Erythroblast (primary cell): ENCODE measurements around the gene GABARAPL1.
"Not testable (repeated sequence)": the region's sequence is repeated elsewhere in the genome, so short reads cannot be mapped to it uniquely, and the experiment has no call there.

ENCODE experiments used
- DNase-seq, 2 experiments: peaks; one replicate each; lab custom pipeline; 2025; lab: John Stamatoyannopoulos, UW
- GATA1 ChIP-seq: IDR thresholded peaks from 2 replicates; pipeline ENCODE4 v1.6.1; 2011; ENCODE audit warnings: low read depth, mild to moderate bottlenecking, control low read depth, low read length, moderate library complexity
- POLR2A ChIP-seq: IDR thresholded peaks from 2 replicates; pipeline ENCODE4 v1.6.1; 2011; ENCODE audit warnings: mild to moderate bottlenecking, low read length

GABARAPL1 gene

DNA sequence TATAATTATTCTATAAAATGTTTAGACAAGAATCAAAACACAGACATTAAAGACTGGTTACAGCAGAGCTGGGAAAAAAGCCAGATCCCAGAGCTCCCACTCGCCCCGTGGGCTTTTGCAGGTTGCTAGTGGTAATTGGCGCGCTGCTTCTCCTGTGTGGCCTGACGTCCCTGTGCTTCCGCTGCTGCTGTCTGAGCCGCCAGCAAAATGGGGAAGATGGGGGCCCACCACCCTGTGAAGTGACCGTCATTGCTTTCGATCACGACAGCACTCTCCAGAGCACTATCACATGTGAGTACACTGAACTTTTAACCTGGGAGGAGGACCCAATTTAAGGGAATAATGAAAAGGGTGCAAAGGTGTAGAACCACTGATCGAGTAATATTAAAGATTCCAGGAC, 26.4 kb upstream of the GABARAPL1 start:
- no peak for DNase-seq
- TF ChIP-seq POLR2A (no peak), GATA1 (no peak)

DNA sequence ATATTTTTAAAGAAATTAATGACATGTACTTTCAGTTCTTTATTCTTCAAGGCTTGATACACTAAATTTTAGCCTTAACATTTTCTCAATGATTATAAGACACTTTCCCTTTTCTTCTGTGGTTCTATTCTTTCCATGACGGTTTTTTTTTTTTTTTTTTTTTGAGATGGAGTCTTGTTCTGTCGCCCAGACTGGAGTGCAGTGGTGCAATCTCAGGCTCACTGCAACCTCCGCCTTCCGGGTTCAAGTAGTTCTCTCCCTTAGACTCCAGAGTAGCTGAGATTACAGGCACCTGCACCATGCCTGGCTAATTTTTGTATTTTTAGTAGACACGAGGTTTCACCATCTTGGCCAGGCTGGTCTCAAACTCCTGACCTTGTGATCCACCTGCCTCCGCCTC, 25.7 kb upstream of the GABARAPL1 start:
- not testable (repeated sequence) for DNase-seq

DNA sequence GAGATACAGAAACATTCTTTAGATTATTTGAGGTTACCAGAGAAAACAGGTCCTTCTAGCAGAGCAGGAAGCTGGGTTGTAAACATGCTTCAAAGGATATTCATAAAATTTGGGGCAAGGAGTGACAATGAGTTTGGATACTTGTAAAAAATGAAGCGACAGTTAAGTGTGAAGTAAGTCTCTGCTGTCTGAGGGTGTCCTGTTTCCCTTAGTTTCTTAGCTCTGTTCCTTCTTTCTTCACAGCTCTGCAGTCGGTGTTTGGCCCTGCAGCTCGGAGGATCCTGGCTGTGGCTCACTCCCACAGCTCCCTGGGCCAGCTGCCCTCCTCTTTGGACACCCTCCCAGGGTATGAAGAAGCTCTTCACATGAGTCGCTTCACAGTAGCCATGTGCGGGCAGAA, 23.0 kb upstream of the GABARAPL1 start:
- no peak for DNase-seq
- TF ChIP-seq POLR2A: no peak
- no peak for TF ChIP-seq GATA1

DNA sequence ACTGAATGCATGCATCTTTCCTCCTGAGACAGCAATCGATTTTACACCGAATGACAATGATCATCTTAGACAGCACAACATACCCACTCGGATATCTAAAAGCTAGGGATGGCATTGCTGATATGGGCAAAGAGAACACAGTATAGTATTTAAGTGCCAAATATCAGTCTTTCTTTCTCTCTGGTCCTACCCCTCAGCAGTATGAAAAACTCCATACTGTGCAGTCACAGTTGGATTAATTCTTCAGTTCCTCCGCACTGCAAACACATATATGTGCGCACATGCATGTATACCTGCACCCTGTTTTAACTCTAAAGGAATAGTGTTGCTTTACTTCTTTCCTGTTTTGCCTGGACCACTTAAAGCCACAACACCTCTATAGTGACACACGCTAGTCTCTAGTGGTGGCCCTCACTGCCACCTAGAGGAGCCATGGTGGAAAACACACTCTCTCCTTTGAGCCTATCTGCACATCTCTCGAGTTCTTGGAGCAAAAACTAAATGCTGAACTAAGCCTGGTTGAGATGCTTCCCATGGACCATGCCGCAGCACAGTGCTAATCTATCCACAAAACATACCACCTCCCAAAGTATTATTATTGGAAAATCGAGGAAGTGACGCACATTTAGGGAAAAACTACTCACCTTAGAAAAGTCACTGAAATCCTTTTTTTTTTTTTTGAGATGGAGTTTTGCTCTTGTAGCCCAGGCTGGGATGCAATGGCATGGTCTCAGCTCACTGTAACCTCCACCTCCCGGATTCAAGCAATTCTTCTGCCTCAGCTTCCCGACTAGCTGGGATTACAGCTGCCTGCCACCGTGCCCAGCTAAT, 21.9 kb upstream of the GABARAPL1 start:
- DNase-seq: peak; percentile 47 to 64

DNA sequence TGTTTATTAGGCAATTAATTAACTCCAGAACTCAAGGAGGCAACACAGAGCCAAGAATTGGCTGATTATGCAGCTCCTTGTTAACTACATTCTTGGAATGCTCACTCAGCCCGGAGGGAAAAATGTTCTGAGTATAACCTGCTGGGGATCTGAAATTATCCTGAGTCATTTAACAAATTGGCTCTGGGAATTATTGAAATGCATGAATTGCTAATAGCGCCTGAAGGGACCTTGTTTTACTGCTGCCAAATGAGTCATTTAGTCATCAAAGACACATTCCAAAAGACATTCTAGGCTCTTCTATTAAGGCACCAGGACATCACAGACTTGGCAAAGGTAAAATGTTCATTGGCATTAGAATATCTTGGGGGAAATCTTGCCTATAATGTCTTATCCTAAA, 20.8 kb upstream of the GABARAPL1 start:
- TF ChIP-seq POLR2A (no peak), GATA1 (no peak)
- DNase-seq: no peak

More for the DNA sequence above, 21.9 kb upstream of the GABARAPL1 start:
- TF ChIP-seq POLR2A (no peak), GATA1 (no peak)

DNA sequence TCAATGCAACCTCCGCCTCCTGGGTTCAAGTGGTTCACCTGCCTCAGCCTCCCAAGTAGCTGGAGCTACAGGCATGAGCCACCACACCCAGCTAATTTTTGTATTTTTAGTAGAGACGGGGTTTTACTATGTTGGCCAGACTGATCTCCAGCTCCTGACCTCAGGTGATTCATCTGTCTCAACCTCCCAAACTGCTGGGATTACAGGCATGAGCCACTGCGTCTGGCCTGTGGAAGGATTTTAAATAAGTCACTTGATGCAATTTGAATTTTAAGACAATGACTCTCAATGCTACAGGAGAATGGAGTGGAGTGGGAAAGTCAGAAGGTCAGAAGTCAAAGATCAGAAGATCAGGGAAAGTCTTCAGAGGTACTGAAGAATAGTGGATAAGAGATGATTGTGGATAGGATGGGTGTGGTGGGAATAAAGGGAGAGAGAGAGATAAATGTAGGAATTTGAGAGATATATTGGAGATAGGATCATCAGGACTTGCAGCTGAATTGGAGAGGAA, 18.5 kb upstream of the GABARAPL1 start:
- no peak for TF ChIP-seq POLR2A
- no peak for TF ChIP-seq GATA1
- no peak for DNase-seq

DNA sequence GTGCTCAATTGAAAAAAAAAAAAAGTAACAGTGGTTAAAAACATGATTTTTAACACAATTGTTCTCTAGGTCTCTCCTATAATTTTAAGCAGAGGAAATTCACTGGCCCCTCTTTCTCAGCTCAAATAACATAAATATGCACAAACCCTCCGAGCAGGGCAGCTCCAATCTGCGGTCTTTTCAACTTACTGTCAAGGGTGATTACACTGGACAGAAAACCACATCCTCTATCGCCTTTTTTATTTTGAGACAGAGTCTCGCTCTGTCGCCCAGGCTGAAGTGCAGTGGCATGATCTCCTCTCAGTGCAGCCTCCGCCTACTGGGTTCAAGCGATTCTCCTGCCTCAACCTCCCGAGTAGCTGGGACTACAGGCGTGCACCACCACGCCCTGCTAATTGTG, 16.5 kb upstream of the GABARAPL1 start:
- DNase-seq: no peak
- TF ChIP-seq POLR2A (no peak), GATA1 (no peak)

DNA sequence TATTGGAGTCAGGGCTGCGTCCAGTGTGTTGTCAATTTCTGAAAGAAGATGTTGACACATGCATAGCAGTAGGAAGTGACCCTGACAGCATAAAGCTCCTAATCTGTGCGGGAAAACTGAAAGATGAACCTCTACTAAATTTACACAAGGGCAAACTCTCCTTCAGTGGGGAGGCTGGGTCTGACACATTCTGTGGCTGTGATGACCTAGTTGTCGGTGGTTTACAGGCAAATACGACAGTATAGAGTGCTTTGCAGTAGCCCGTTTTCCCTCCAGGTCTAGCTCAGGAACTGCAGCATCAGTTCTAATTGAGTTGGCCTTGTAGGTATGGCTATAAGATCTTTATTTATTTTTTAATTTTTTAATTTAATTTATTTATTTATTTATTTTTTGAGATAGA, 14.8 kb upstream of the GABARAPL1 start:
- no peak for DNase-seq
- TF ChIP-seq POLR2A (no peak), GATA1 (no peak)

DNA sequence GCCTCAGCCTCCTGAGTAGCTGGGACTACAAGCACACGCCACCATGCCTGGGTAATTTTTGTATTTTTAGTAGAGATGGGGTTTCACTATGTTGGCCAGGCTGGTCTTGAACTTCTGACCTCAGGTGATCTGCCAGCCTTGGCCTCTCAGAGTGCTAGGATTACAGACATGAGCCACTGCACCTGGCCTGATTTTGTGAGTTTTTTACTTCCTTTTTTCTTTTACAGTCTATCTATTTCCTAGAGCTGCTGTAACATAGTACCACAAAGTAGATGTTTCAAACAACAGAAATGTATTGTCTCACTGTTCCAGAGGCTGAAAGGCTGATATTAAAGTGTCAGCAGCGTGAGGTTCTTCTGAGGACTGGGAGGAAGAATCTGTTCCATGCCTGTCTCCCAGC, 8.2 kb upstream of the GABARAPL1 start:
- DNase-seq: not testable (repeated sequence)

DNA sequence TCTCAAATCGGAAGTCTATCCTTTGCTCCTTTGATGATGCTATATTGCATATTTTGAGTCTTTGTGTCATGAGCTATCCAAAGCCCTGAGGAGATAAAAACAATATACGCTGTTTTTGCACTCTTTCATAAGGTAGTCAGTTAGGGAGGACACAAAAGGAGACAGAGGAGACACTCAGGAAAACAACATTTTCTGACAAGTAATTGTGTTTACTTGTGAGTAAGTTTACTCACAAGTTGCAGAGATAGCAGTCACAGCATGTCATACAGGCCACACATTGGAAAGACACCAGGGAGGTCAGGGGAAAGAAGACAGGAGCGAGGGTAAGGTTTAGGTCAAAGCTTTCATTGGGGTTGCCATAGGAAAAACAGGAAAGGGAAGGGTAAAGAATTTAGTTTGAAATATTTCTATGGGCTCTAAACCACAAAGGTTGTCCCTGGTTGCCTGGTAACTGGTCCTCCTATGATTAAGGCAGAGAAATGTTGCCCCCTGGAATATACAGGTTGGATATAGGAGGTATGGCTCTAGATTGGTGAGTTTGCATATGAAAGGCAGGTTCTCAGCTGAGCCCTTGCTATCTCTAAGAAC, 7.4 kb upstream of the GABARAPL1 start:
- no peak for DNase-seq

DNA sequence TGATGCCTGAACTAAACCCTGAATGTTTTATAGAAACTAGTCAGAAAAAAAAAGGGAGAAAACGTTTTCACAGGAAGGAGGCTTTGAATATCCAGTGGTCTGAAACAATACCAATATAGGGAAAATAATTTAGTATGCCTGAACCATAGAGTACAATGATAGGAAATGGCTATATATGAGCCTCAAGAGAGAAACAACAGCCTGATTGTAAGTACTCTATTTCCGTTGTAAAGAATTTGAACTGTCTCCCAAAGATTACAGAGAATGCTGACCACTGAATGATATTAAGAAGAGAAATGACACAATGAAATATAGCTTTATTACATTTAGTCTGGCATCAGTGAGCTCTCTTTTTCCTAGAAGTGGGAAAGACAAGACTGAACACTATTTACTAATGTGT, 5.5 kb upstream of the GABARAPL1 start:
- TF ChIP-seq GATA1: no peak
- no peak for TF ChIP-seq POLR2A
- DNase-seq: no peak

More for the DNA sequence above, 7.4 kb upstream of the GABARAPL1 start:
- TF ChIP-seq GATA1 (no peak), POLR2A (no peak)

DNA sequence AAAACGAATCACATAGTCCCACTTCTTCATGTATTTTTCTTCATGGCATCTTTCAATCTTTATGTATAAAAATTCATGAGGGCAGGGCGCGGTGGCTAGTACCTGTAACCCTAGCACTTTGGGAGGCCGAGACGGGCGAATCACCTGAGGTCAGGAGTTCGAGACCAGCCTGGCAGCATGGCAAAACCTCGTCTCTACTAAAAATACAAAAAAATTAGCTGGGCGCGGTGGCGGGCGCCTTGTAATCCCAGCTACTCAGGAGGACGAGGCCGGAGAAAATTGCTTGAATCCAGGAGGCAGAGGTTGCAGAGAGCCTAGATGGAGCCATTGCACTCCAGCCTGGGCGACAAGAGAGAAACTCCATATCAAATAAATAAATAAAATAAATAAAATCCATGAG, 2.5 kb upstream of the GABARAPL1 start:
- TF ChIP-seq POLR2A: no peak
- TF ChIP-seq GATA1: no peak
- no peak for DNase-seq

DNA sequence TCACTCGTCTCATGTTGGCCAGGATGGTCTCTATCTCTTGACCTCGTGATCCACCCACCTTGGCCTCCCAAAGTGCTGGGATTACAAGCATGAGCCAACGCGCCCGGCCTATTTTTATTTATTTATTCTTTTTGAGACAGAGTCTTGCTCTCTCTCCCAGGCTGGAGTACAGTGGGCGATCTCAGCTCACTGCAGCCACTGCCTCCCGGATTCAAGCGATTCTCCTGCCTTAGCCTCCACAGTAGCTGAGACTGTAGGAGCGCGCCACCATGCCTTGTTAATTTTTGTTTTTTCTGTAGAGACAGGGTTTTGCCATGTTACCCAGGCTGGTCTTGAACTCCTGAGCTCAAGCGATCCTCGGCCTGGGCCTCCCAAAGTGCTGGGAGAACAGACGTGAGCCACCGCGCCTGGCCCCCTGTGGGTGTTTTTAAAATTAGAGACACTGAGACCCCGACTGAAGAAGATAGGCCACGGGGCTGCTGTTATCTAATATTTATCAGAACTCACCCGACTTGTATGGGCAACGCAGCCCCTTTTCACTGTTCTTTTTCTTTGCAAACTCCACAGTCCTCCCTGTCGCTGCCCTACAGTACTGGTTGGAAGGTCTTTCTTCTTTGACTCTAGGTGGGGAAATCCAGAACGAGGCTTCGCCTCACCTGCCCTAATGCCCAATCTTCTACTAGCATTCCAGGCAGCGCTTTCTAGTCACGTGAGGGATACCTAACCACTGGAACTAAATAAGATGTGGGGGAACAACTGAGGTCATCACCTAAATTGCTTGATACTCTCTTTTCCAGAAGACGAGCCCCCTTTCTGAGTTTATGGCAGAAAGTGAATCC, 1.4 kb upstream of the GABARAPL1 start:
- TF ChIP-seq GATA1 (no peak), POLR2A (no peak)
- no peak for DNase-seq
